Suprapubic skin (tissue), 4 donors: ENCODE results near the gene PMPCA.

Experiments used
- EP300 ChIP-seq: sonication (generic); formaldehyde crosslinking; IDR thresholded peaks from one replicate; pipeline ENCODE4 v1.6.1; 2017; ENCODE audit warnings: antibody characterized with exemption
- POLR2A ChIP-seq, 2 donors: fragments of 450-650 bp; IDR thresholded peaks; one replicate each; pipeline ENCODE4 v1.6.1; 2017; ENCODE audit warnings: antibody characterized with exemption in 2 of 2, mild to moderate bottlenecking in 2 of 2, moderate library complexity in 2 of 2
- POLR2AphosphoS5 ChIP-seq, 3 donors: sonication (generic); formaldehyde crosslinking; IDR thresholded peaks; one replicate each; pipeline ENCODE4 v1.6.1; 2017; ENCODE audit warnings: antibody characterized with exemption in 3 of 3
- TF ChIP-seq, protein P1 (sequence below), 2 donors: fragments of 200-600 bp in 1 of 2; fragments of 450-650 bp in 1 of 2; sonication (generic) in 1 of 2; IDR thresholded peaks; one replicate each; pipeline ENCODE4 v1.5.1; 2016 to 2019; ENCODE audit warnings: antibody characterized with exemption in 2 of 2, mild to moderate bottlenecking in 1 of 2, moderate library complexity in 1 of 2

DNA sequence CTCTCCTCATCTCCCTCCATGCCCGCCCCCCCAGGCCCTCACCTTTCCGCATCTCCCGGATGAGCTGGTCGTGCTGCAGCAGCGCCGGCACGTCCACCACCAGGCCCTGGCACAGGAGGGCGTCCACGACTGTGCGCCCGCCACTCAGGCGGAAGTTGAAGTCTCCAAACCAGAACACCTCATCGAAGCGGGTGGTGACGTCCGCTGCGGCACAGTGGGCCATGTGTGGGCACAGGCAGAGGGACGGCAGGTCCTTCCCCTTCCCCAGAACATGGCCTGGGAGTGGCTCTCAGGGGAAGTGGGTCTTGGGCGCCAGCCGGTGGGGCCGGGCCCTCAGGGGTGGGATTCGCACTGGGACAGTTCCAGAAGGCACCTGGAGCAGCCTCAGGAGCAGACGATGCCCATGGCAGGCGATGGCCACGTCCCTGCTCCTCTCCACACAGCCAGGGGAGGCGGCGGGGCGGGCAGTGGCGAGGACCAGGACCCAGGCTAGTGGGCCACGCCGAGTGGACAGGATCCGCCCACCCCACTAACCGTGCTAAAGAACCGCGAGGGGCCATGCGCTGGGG lies 21.4 kb downstream of the PMPCA start:
- TF ChIP-seq, protein P1, sequence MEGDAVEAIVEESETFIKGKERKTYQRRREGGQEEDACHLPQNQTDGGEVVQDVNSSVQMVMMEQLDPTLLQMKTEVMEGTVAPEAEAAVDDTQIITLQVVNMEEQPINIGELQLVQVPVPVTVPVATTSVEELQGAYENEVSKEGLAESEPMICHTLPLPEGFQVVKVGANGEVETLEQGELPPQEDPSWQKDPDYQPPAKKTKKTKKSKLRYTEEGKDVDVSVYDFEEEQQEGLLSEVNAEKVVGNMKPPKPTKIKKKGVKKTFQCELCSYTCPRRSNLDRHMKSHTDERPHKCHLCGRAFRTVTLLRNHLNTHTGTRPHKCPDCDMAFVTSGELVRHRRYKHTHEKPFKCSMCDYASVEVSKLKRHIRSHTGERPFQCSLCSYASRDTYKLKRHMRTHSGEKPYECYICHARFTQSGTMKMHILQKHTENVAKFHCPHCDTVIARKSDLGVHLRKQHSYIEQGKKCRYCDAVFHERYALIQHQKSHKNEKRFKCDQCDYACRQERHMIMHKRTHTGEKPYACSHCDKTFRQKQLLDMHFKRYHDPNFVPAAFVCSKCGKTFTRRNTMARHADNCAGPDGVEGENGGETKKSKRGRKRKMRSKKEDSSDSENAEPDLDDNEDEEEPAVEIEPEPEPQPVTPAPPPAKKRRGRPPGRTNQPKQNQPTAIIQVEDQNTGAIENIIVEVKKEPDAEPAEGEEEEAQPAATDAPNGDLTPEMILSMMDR (IDR thresholded peaks at IDR 0.05): no peak
- TF ChIP-seq POLR2A (IDR thresholded peaks at IDR 0.05): no peak
- TF ChIP-seq POLR2AphosphoS5 (IDR thresholded peaks at IDR 0.05): no peak
- TF ChIP-seq EP300: no peak
